ENCODE measurements around the gene ZNF438. TPM values are rescaled to one million over a fixed set of nuclear protein-coding genes. Genes with fewer than 3 reads are reported as not detected.
A peak's percentile ranks its signal among the peaks of the same experiment; 100 is the strongest.

ZNF438 gene
- total RNA-seq, 2 donors from 2014 or later: 2.6 to 3.0 TPM

DNA sequence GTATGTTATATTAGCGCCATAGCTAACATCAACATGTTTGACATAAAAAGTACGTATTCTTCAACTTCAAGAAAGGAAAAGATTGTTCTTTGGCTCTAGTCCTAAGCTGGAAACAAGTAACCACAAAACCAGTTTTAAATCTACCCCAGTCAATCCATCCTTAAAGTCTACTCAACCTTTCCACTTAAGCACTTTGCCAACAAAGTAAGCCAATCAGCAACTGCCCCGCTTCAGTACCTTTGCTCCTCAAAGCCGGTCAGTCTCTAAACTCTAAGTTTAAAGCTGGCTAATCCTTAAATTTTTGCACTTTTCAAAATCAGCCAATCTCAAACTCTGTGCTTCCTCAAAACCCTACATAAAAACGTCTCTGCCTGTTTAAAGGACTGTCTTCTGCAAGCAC, 8.1 kb downstream of the ZNF438 start:
- Histone ChIP-seq H3K9me3 (ENCODE audit: control insufficient read depth, low read length) (no peaks in the 10 kb centered on the region), H3K27ac (ENCODE audit: low read depth, low read length) (no peak overlapping the region), H3K4me1 (ENCODE audit: control insufficient read depth, insufficient read depth, low read length) (peaks cover 4% of the 10 kb centered on the region), H3K27me3 (ENCODE audit: control insufficient read depth, insufficient read depth, low read length, poor library complexity, severe bottlenecking) (no peaks in the 10 kb centered on the region), H3K9ac (ENCODE audit: extremely low read depth, low read length, poor library complexity, severe bottlenecking) (no peak overlapping the region), H3K4me3 (ENCODE audit: low read length) (no peak overlapping the region), H3K36me3 (ENCODE audit: control insufficient read depth, insufficient read depth, low read length) (no peaks in the 10 kb centered on the region)
- peaks cover 3% of the 10 kb centered on the region for H3K9me3 Mint-ChIP-seq
- DNase-seq: no peak
- WGBS, 2 experiments (ENCODE audit: insufficient coverage in 1 of 2, insufficient read length in 1 of 2): 86 to 94% methylated on average over 5 of the region's 5 CpGs
- TF ChIP-seq, protein P1, sequence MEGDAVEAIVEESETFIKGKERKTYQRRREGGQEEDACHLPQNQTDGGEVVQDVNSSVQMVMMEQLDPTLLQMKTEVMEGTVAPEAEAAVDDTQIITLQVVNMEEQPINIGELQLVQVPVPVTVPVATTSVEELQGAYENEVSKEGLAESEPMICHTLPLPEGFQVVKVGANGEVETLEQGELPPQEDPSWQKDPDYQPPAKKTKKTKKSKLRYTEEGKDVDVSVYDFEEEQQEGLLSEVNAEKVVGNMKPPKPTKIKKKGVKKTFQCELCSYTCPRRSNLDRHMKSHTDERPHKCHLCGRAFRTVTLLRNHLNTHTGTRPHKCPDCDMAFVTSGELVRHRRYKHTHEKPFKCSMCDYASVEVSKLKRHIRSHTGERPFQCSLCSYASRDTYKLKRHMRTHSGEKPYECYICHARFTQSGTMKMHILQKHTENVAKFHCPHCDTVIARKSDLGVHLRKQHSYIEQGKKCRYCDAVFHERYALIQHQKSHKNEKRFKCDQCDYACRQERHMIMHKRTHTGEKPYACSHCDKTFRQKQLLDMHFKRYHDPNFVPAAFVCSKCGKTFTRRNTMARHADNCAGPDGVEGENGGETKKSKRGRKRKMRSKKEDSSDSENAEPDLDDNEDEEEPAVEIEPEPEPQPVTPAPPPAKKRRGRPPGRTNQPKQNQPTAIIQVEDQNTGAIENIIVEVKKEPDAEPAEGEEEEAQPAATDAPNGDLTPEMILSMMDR (conservative IDR thresholded peaks at IDR 0.05): no peak
- peaks cover 3% of the 10 kb centered on the region for H3K36me3 Mint-ChIP-seq (ENCODE audit: low read depth)
- no peak overlapping the region for H3K27ac Mint-ChIP-seq
- H3K4me3 Mint-ChIP-seq: no peak overlapping the region
- peaks cover under 1% of the 10 kb centered on the region for H3K27me3 Mint-ChIP-seq (ENCODE audit: insufficient read depth)
- peaks cover 8% of the 10 kb centered on the region for H3K4me1 Mint-ChIP-seq

DNA sequence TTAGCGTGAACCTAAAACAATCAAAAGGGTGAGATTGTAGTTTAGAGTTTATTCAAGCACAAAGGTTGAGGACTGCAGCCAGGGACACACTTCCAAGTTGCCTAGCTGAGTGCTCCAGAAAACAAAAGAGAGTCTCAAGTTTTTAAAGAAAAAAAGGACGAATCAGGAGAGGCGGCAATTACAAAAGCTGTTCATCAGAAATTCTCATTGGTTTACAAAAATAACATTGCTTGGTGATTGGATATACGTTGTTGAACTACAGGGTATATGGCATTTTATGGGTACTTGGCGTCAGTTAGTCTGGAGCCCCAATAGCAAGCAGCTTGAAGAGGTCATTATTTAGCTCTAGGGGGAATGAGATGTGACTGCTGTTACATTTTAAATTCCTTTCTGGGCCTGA, 11.5 kb downstream of the ZNF438 start:
- H3K9me3 ChIP-seq (ENCODE audit: control insufficient read depth, low read length): no peaks in the 10 kb centered on the region
- no peak overlapping the region for H3K9ac ChIP-seq (ENCODE audit: extremely low read depth, low read length, poor library complexity, severe bottlenecking)
- H3K4me3 ChIP-seq (ENCODE audit: low read length): no peak overlapping the region
- H3K4me3 Mint-ChIP-seq: no peak overlapping the region
- H3K4me1 ChIP-seq (ENCODE audit: control insufficient read depth, insufficient read depth, low read length): peaks cover 6% of the 10 kb centered on the region
- H3K9me3 Mint-ChIP-seq: no peaks in the 10 kb centered on the region
- no peaks in the 10 kb centered on the region for H3K36me3 Mint-ChIP-seq (ENCODE audit: low read depth)
- 90 to 95% methylated on average over 5 of the region's 5 CpGs for WGBS, 2 experiments (ENCODE audit: insufficient coverage in 1 of 2, insufficient read length in 1 of 2)
- no peak for DNase-seq
- peak overlapping the region; percentile 93 for H3K27ac ChIP-seq (ENCODE audit: low read depth, low read length)
- no peaks in the 10 kb centered on the region for H3K27me3 Mint-ChIP-seq (ENCODE audit: insufficient read depth)
- H3K27ac Mint-ChIP-seq: no peak overlapping the region
- H3K27me3 ChIP-seq (ENCODE audit: control insufficient read depth, insufficient read depth, low read length, poor library complexity, severe bottlenecking): no peaks in the 10 kb centered on the region
- TF ChIP-seq, protein P1 (conservative IDR thresholded peaks at IDR 0.05): no peak
- H3K4me1 Mint-ChIP-seq: peaks cover 8% of the 10 kb centered on the region
- H3K36me3 ChIP-seq (ENCODE audit: control insufficient read depth, insufficient read depth, low read length): no peaks in the 10 kb centered on the region

DNA sequence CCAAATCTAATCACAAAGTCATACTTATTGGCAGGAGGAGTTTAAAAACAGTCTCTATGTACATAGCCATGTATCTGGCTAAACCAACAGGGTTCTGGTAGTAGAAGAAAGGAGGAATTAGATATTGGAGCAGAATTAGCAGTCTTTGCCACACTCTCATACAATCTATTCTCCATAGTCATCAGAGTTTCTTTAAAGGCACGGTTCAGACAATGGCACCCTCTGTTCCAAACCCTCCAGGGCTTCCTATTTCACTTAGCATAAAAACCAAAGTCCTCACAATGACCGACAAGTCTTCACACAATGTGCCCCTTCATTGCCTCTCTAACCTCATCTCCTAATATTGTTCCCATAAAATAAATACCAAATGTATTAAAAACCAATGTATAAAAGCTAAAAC, 12.7 kb downstream of the ZNF438 start:
- Histone ChIP-seq H3K36me3 (ENCODE audit: control insufficient read depth, insufficient read depth, low read length) (no peaks in the 10 kb centered on the region), H3K4me3 (ENCODE audit: low read length) (no peak overlapping the region), H3K9me3 (ENCODE audit: control insufficient read depth, low read length) (no peaks in the 10 kb centered on the region), H3K27ac (ENCODE audit: low read depth, low read length) (peak overlapping the region; percentile 93), H3K9ac (ENCODE audit: extremely low read depth, low read length, poor library complexity, severe bottlenecking) (no peak overlapping the region), H3K4me1 (ENCODE audit: control insufficient read depth, insufficient read depth, low read length) (peaks cover 6% of the 10 kb centered on the region), H3K27me3 (ENCODE audit: control insufficient read depth, insufficient read depth, low read length, poor library complexity, severe bottlenecking) (no peaks in the 10 kb centered on the region)
- Mint-ChIP-seq H3K4me1 (peaks cover 8% of the 10 kb centered on the region), H3K27ac (no peak overlapping the region), H3K9me3 (no peaks in the 10 kb centered on the region), H3K36me3 (ENCODE audit: low read depth) (no peaks in the 10 kb centered on the region), H3K27me3 (ENCODE audit: insufficient read depth) (no peaks in the 10 kb centered on the region), H3K4me3 (no peak overlapping the region)
- WGBS, 2 experiments (ENCODE audit: insufficient coverage in 1 of 2, insufficient read length in 1 of 2): 14 to 44% methylated on average over 1 to 2 of the region's 2 CpGs
- no peak for DNase-seq
- TF ChIP-seq, protein P1 (conservative IDR thresholded peaks at IDR 0.05): no peak
